ENCODE data around the gene ANO7. TPM values are rescaled to one million over a fixed set of nuclear protein-coding genes. Genes with fewer than 3 reads are reported as not detected.

Gene ANO7
- total and polyA plus RNA-seq, 2 of the 13 experiments (the other 11 are each of a cell fraction or from before 2014, with no cell fraction given): 4.1 to 4.9 TPM

GRCh38 chr2:241209271-241209670 is 20.8 kb downstream of the ANO7 start (continued):
- TF ChIP-seq ZNF44 (CRISPR knock-in tag; IDR thresholded peaks at IDR 0.05): no peak
- TF ChIP-seq CHCHD3 (CRISPR knock-in tag; IDR thresholded peaks at IDR 0.05): 0 out of 2 replicates have a peak, but pooled peaks have one; percentile 39
- no peak for TF ChIP-seq ZNF746 (CRISPR knock-in tag; IDR thresholded peaks at IDR 0.05)
- TF ChIP-seq ZNF567 (CRISPR knock-in tag; IDR thresholded peaks at IDR 0.05; ENCODE audit: borderline replicate concordance): no peak
- TF ChIP-seq IKZF1 (IDR thresholded peaks at IDR 0.05): no peak
- TF ChIP-seq IRF9 (CRISPR knock-in tag; IDR thresholded peaks at IDR 0.05; ENCODE audit: borderline replicate concordance): no peak
- TF ChIP-seq ZNF687 (CRISPR knock-in tag; IDR thresholded peaks at IDR 0.05): peak; percentile 28; the same call in 1 of the 2 replicates
- TF ChIP-seq CENPBD1 (CRISPR knock-in tag; IDR thresholded peaks at IDR 0.05; ENCODE audit: borderline replicate concordance, low read depth): no peak
- no peak for TF ChIP-seq ZNF556 (CRISPR knock-in tag; IDR thresholded peaks at IDR 0.05; ENCODE audit: borderline replicate concordance)
- no peak for TF ChIP-seq KLF11 (CRISPR knock-in tag; IDR thresholded peaks at IDR 0.05)
- TF ChIP-seq ZBTB33 (CRISPR knock-in tag; IDR thresholded peaks at IDR 0.05): peak; percentile 75
- no peak for TF ChIP-seq GATAD1 (CRISPR knock-in tag; IDR thresholded peaks at IDR 0.05)
- no peak for TF ChIP-seq ZNF276 (CRISPR knock-in tag; IDR thresholded peaks at IDR 0.05; ENCODE audit: low read depth)
- no peak for TF ChIP-seq NFATC3 (CRISPR knock-in tag; IDR thresholded peaks at IDR 0.05)
- no peak for TF ChIP-seq PATZ1 (CRISPR knock-in tag; IDR thresholded peaks at IDR 0.05)
- peak; percentile 59; the same call in 1 of the 2 replicates for TF ChIP-seq ZBTB38 (CRISPR knock-in tag; IDR thresholded peaks at IDR 0.05)
